GM06990 (cell line): ENCODE data around the gene TRPC6.
A peak's percentile ranks its signal among the peaks of the same experiment; 100 is the strongest.
"Not testable (repeated sequence)": the region's sequence is repeated elsewhere in the genome, so short reads cannot be mapped to it uniquely, and the experiment has no call there.

ENCODE experiments used
- DNase-seq: peaks from one replicate; pipeline ENCODE4 v3.0.0-alpha.2; 2011; ENCODE audit not compliant: insufficient read length; ENCODE audit errors: extremely low read depth
- H3K27me3 ChIP-seq: replicated peaks from 2 replicates; pipeline ENCODE4 v1.6.0; 2011; ENCODE audit warnings: low read length; ENCODE audit not compliant: control insufficient read depth, insufficient read depth
- H3K36me3 ChIP-seq: 2 replicates; pipeline ENCODE4 v1.5.1; 2011; ENCODE audit warnings: low read length; ENCODE audit not compliant: control insufficient read depth, insufficient read depth
- H3K4me3 ChIP-seq: replicated peaks from 2 replicates; pipeline ENCODE4 v1.5.1; 2011; ENCODE audit warnings: low read depth, mild to moderate bottlenecking, control low read depth, low read length
- CTCF ChIP-seq: IDR thresholded peaks from 2 replicates; pipeline ENCODE4 v1.5.1; 2011; ENCODE audit warnings: low read length, control low read depth, mild to moderate bottlenecking, inconsistent platforms; ENCODE audit not compliant: insufficient read depth, poor library complexity, severe bottlenecking

TRPC6 gene

GRCh38 chr11:101441747-101442146 is 142.1 kb downstream of the TRPC6 start:
- no peak overlapping the region for H3K4me3 ChIP-seq
- no peaks in the 10 kb centered on the region; the same call in 1 of the 2 replicates for H3K27me3 ChIP-seq
- no peak for DNase-seq
- H3K36me3 ChIP-seq = no peaks in the 10 kb centered on the region
- TF ChIP-seq CTCF = no peak

- peak; percentile 5 for TF ChIP-seq CTCF
- DNase-seq = no peak
These were observed 144.3 kb downstream of the TRPC6 start for GRCh38 chr11:101439488-101439887.

GRCh38 chr11:101438708-101439107 is 145.1 kb downstream of the TRPC6 start:
- H3K27me3 ChIP-seq = not testable (repeated sequence)

More at GRCh38 chr11:101439488-101439887, 144.3 kb downstream of the TRPC6 start:
- Histone ChIP-seq H3K4me3 (no peak overlapping the region), H3K27me3 (no peaks in the 10 kb centered on the region; the same call in 1 of the 2 replicates), H3K36me3 (no peaks in the 10 kb centered on the region)

GRCh38 chr11:101438126-101438525 is 145.7 kb downstream of the TRPC6 start:
- no peaks in the 10 kb centered on the region for H3K27me3 ChIP-seq
- no peak for DNase-seq

More at GRCh38 chr11:101438708-101439107, 145.1 kb downstream of the TRPC6 start:
- not testable (repeated sequence) for DNase-seq, H3K36me3 ChIP-seq, H3K4me3 ChIP-seq

GRCh38 chr11:101436511-101437142 is 147.2 kb downstream of the TRPC6 start:
- TF ChIP-seq CTCF = peak; percentile 67
- Histone ChIP-seq H3K27me3 (no peaks in the 10 kb centered on the region), H3K36me3 (no peaks in the 10 kb centered on the region), H3K4me3 (no peak overlapping the region)
- DNase-seq = no peak

More at GRCh38 chr11:101438126-101438525, 145.7 kb downstream of the TRPC6 start:
- Histone ChIP-seq H3K4me3 (no peak overlapping the region), H3K36me3 (no peaks in the 10 kb centered on the region)
- no peak for TF ChIP-seq CTCF

- Histone ChIP-seq H3K27me3 (no peaks in the 10 kb centered on the region), H3K36me3 (no peaks in the 10 kb centered on the region), H3K4me3 (no peak overlapping the region)
- DNase-seq = no peak
- TF ChIP-seq CTCF = no peak
These were observed 148.3 kb downstream of the TRPC6 start for GRCh38 chr11:101435408-101435973.
